Measurements from ENCODE around the gene RABGEF1.
"Not testable (repeated sequence)": the region's sequence is repeated elsewhere in the genome, so short reads cannot be mapped to it uniquely, and the experiment has no call there.

Gene RABGEF1

GRCh38 chr7:66790196-66790595, 49.7 kb downstream of the RABGEF1 start:
- TF ChIP-seq ZNF274 (IDR thresholded peaks at IDR 0.05; ENCODE audit: low read depth, low read length), result no peak
- H3K4me3 ChIP-seq (ENCODE audit: low read length), result no peak overlapping the region

- H3K4me3 ChIP-seq (ENCODE audit: low read length), result no peak overlapping the region
- no peak for TF ChIP-seq ZNF274 (IDR thresholded peaks at IDR 0.05; ENCODE audit: low read depth, low read length)
Measured at GRCh38 chr7:66790725-66791124, 50.2 kb downstream of the RABGEF1 start.

GRCh38 chr7:66800591-66800990, 60.1 kb downstream of the RABGEF1 start:
- H3K4me3 ChIP-seq (ENCODE audit: low read length), result no peak overlapping the region
- no peak for TF ChIP-seq ZNF274 (IDR thresholded peaks at IDR 0.05; ENCODE audit: low read depth, low read length)

GRCh38 chr7:66804001-66804400, 63.5 kb downstream of the RABGEF1 start:
- TF ChIP-seq ZNF274 (IDR thresholded peaks at IDR 0.05; ENCODE audit: low read depth, low read length), result no peak
- no peak overlapping the region for H3K4me3 ChIP-seq (ENCODE audit: low read length)

GRCh38 chr7:66807736-66808135, 67.2 kb downstream of the RABGEF1 start:
- H3K4me3 ChIP-seq (ENCODE audit: low read length), result no peak overlapping the region
- TF ChIP-seq ZNF274 (IDR thresholded peaks at IDR 0.05; ENCODE audit: low read depth, low read length), result no peak

- no peak for TF ChIP-seq ZNF274 (IDR thresholded peaks at IDR 0.05; ENCODE audit: low read depth, low read length)
- no peak overlapping the region for H3K4me3 ChIP-seq (ENCODE audit: low read length)
Measured at GRCh38 chr7:66810716-66811115, 70.2 kb downstream of the RABGEF1 start.

GRCh38 chr7:66815186-66815875, 74.8 kb downstream of the RABGEF1 start:
- not testable (repeated sequence) for H3K4me3 ChIP-seq (ENCODE audit: low read length)

GRCh38 chr7:66815951-66816350, 75.4 kb downstream of the RABGEF1 start:
- no peak for TF ChIP-seq ZNF274 (IDR thresholded peaks at IDR 0.05; ENCODE audit: low read depth, low read length)
- no peak overlapping the region for H3K4me3 ChIP-seq (ENCODE audit: low read length)

- H3K4me3 ChIP-seq (ENCODE audit: low read length), result not testable (repeated sequence)
Measured at GRCh38 chr7:66816658-66817057, 76.1 kb downstream of the RABGEF1 start.

- H3K4me3 ChIP-seq (ENCODE audit: low read length), result not testable (repeated sequence)
Measured at GRCh38 chr7:66817208-66817795, 76.8 kb downstream of the RABGEF1 start.

GRCh38 chr7:66817956-66818355, 77.4 kb downstream of the RABGEF1 start:
- H3K4me3 ChIP-seq (ENCODE audit: low read length), result not testable (repeated sequence)

- no peak overlapping the region for H3K4me3 ChIP-seq (ENCODE audit: low read length)
- no peak for TF ChIP-seq ZNF274 (IDR thresholded peaks at IDR 0.05; ENCODE audit: low read depth, low read length)
Measured at GRCh38 chr7:66824041-66824440, 83.5 kb downstream of the RABGEF1 start.

- not testable (repeated sequence) for H3K4me3 ChIP-seq (ENCODE audit: low read length)
Measured at GRCh38 chr7:66825538-66825937, 85.0 kb downstream of the RABGEF1 start.

GRCh38 chr7:66826649-66827048, 86.1 kb downstream of the RABGEF1 start:
- H3K4me3 ChIP-seq (ENCODE audit: low read length), result no peak overlapping the region
- TF ChIP-seq ZNF274 (IDR thresholded peaks at IDR 0.05; ENCODE audit: low read depth, low read length), result no peak

- H3K4me3 ChIP-seq (ENCODE audit: low read length), result not testable (repeated sequence)
Measured at GRCh38 chr7:66830976-66831375, 90.4 kb downstream of the RABGEF1 start.

All from GM08714 (cell line).